Thoracic aorta (tissue), 2 donors: ENCODE results near the gene TNFSF8. TPM values are rescaled to one million over a fixed set of nuclear protein-coding genes. Genes with fewer than 3 reads are reported as not detected.

Experiments used
- ATAC-seq: fragments of 150-250 bp; one replicate; pipeline ENCODE4 v1.8.0; 2017; ENCODE audit warnings: low read depth; ENCODE audit not compliant: insufficient number of reproducible peaks, low FRiP score
- DNase-seq: peaks from one replicate; pipeline ENCODE4 v3.0.0-alpha.2; 2020; ENCODE audit warnings: low spot score
- H3K27ac ChIP-seq, 2 donors: fragments of 200-600 bp; sonication (generic); 1 replicate in 1 of 2; 2 replicates in 1 of 2; pipeline ENCODE4 v1.5.1; 2016; ENCODE audit warnings: mild to moderate bottlenecking in 2 of 2, moderate library complexity in 2 of 2
- H3K27me3 ChIP-seq: fragments of 200-600 bp; sonication (generic); replicated peaks from 2 replicates; pipeline ENCODE4 v1.6.0; 2016; ENCODE audit warnings: mild to moderate bottlenecking; ENCODE audit not compliant: insufficient read depth
- H3K36me3 ChIP-seq: fragments of 200-600 bp; sonication (generic); one replicate; pipeline ENCODE4 v1.5.1; 2016
- H3K4me1 ChIP-seq, 2 donors: fragments of 200-600 bp; sonication (generic); 1 replicate in 1 of 2; 2 replicates in 1 of 2; pipeline versions ENCODE4 v1.5.1 to v1.6.0; 2016; ENCODE audit warnings: low read depth in 2 of 2, mild to moderate bottlenecking in 1 of 2; ENCODE audit not compliant: control insufficient read depth in 1 of 2
- H3K4me3 ChIP-seq: fragments of 200-600 bp; sonication (generic); 2 replicates; pipeline ENCODE4 v1.5.1; 2016; ENCODE audit warnings: mild to moderate bottlenecking
- H3K9me3 ChIP-seq: fragments of 200-600 bp; sonication (generic); 2 replicates; pipeline ENCODE4 v1.5.1; 2016
- total RNA-seq, 2 donors: library from RNA; depleted of rRNA; stranded (reverse); fragments of >200 nt; gene quantifications; one replicate each; pipeline versions ENCODE4 v1.1.0 to v1.2.3, GENCODE V29; 2016
- TF ChIP-seq, protein P1 (sequence below): fragments of 200-600 bp; sonication (generic); IDR thresholded peaks from one replicate; pipeline ENCODE4 v1.5.1; 2019; ENCODE audit warnings: antibody characterized with exemption

The TNFSF8 gene
- total RNA-seq, 2 donors from 2014 or later = 4.1 to 5.8 TPM

DNA sequence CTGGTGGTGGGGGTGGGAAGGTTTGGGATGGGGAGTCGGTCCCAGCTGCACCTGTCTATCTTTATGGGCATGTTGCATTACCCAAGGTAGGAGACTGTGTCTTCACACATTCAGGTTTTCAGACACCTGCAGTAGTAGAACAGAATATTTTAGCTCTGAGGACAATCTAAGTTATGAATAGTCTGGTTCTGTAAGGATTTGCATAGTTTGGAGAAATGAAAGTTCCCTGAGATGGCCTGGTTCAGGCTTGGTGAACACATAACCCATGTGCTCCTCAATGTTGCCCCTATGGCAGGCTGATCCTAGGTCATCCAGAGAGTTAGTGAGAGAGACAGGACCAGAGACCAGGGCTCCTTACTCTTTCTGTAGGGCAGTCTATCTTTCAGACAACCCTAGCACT is 20.7 kb downstream of the TNFSF8 start:
- TF ChIP-seq, protein P1, sequence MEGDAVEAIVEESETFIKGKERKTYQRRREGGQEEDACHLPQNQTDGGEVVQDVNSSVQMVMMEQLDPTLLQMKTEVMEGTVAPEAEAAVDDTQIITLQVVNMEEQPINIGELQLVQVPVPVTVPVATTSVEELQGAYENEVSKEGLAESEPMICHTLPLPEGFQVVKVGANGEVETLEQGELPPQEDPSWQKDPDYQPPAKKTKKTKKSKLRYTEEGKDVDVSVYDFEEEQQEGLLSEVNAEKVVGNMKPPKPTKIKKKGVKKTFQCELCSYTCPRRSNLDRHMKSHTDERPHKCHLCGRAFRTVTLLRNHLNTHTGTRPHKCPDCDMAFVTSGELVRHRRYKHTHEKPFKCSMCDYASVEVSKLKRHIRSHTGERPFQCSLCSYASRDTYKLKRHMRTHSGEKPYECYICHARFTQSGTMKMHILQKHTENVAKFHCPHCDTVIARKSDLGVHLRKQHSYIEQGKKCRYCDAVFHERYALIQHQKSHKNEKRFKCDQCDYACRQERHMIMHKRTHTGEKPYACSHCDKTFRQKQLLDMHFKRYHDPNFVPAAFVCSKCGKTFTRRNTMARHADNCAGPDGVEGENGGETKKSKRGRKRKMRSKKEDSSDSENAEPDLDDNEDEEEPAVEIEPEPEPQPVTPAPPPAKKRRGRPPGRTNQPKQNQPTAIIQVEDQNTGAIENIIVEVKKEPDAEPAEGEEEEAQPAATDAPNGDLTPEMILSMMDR = no peak
- Histone ChIP-seq H3K9me3 (no peaks in the 10 kb centered on the region), H3K27me3 (no peaks in the 10 kb centered on the region), H3K36me3 (no peaks in the 10 kb centered on the region), H3K4me3 (no peak overlapping the region), H3K4me1 (no peaks in the 10 kb centered on the region), H3K27ac (no peak overlapping the region)
- no peak for ATAC-seq
- DNase-seq = no peak

DNA sequence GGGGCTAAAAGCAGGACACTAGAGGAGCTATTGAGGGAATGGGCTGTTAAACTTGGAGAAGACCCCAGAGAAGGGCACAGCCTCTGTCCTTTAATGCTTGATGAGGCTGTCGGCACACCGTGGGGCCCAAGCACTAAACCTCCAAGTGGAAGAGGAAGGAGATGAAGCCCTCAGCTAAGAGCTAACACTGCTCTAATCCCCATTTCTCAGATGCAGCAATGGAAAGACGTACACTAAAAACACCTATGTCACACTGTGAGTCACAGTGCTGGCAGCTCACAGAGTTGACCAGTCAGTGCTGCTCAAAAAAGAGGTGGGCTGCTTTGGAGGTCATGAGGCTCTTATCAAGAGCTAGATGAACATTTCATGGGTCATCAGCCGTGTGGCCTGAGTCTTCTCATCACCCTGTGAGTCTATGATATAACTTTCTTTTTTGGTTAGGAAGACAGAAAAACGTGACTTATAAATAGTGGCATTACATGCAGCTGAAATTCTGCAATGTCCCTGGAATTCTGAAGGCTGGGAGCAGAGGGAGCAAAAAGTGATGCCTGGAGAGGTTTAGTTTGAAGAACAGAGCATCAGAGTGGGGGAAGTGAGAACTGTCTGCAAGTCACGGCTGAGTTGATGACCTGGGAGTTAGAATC is 21.5 kb downstream of the TNFSF8 start:
- TF ChIP-seq, protein P1 = no peak
- ATAC-seq (peak; percentile 53), DNase-seq (no peak)
- Histone ChIP-seq H3K4me3 (no peak overlapping the region), H3K27me3 (no peaks in the 10 kb centered on the region), H3K4me1 (no peaks in the 10 kb centered on the region), H3K27ac (no peak overlapping the region), H3K36me3 (no peaks in the 10 kb centered on the region), H3K9me3 (no peaks in the 10 kb centered on the region)

GRCh38 chr9:114908104-114908622 is 22.2 kb downstream of the TNFSF8 start:
- ATAC-seq (no peak), DNase-seq (no peak)
- Histone ChIP-seq H3K36me3 (no peaks in the 10 kb centered on the region), H3K9me3 (no peaks in the 10 kb centered on the region), H3K27ac (no peak overlapping the region), H3K4me3 (no peak overlapping the region), H3K27me3 (no peaks in the 10 kb centered on the region), H3K4me1 (no peaks in the 10 kb centered on the region)
- TF ChIP-seq, protein P1 = no peak

DNA sequence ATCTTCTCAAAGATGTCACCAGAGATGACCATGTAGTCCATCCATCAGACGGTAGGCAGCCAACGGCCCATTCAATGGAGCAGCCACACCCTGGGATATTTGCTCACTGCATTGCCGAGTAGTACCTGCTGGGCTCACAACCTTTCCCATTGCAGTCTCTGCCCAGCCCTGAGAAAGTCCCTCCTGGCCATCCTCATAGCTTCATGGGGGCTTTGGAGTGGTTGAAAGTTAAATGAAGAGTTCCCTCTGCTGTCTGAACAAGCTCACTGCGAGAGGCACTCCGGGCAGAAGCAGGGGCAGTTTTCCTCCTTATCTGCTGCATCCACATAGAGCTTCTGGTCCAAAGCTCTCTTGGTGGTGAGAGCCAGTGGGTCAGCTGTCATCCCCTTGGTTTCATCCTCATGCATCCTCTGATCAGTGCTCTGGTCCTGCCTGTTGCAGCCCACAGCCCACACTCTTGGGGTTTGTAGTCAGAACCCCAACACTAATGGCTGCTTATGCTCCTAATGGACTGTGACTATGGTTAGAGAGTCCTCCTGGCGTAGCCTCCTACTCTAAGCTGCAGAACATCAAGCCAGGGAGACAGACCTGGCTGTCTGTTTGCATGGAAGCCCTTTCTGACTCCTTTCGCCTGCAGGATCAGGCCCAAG is 23.3 kb downstream of the TNFSF8 start:
- no peak for ATAC-seq
- no peaks in the 10 kb centered on the region for H3K9me3 ChIP-seq
- no peaks in the 10 kb centered on the region for H3K4me1 ChIP-seq
- DNase-seq = no peak
- H3K27me3 ChIP-seq = no peaks in the 10 kb centered on the region
- H3K36me3 ChIP-seq = no peaks in the 10 kb centered on the region
- TF ChIP-seq, protein P1 = peak; percentile 11
- H3K4me3 ChIP-seq = no peak overlapping the region
- no peak overlapping the region for H3K27ac ChIP-seq

- TF ChIP-seq, protein P1 = no peak
- ATAC-seq = no peak
- Histone ChIP-seq H3K36me3 (no peaks in the 10 kb centered on the region), H3K4me3 (no peak overlapping the region), H3K4me1 (no peaks in the 10 kb centered on the region), H3K27me3 (no peaks in the 10 kb centered on the region), H3K9me3 (no peaks in the 10 kb centered on the region), H3K27ac (no peak overlapping the region)
- no peak for DNase-seq
Observed at GRCh38 chr9:114905170-114905940, 25.0 kb downstream of the TNFSF8 start.
